Caco-2 (cell line): ENCODE data around the gene FAM3C. TPM values are rescaled to one million over a fixed set of nuclear protein-coding genes. Genes with fewer than 3 reads are reported as not detected.
A peak's percentile ranks its signal among the peaks of the same experiment; 100 is the strongest.
"Not testable (repeated sequence)": the region's sequence is repeated elsewhere in the genome, so short reads cannot be mapped to it uniquely, and the experiment has no call there.

Experiments
- BruUV-seq: library from RNA; stranded (reverse); fragments of 400-500 nt; replicated peaks from 2 replicates; lab custom pipeline; 2021; lab: Mats Ljungman, UMichigan
- CTCF ChIA-PET: fragments of 300-600 bp; sonication (Branson Sonifier 250); formaldehyde crosslinking; loops from one replicate; lab custom pipeline; 2022; ENCODE audit warnings: antibody characterized with exemption; lab: Charles Lee
- POLR2A ChIA-PET: fragments of 300-600 bp; sonication (Branson Sonifier 250); formaldehyde crosslinking; loops from one replicate; lab custom pipeline; 2022; ENCODE audit warnings: antibody characterized with exemption; lab: Charles Lee
- DNase-seq, 2 experiments: peaks; one replicate each; pipeline versions ENCODE4 v3.0.0 to v3.0.0-alpha.2; 2020 to 2022
- H3K27me3 ChIP-seq: replicated peaks from 2 replicates; pipeline ENCODE4 v1.6.0; 2011; ENCODE audit warnings: low read length; ENCODE audit not compliant: control insufficient read depth, insufficient read depth
- H3K36me3 ChIP-seq: 2 replicates; pipeline ENCODE4 v1.5.1; 2011; ENCODE audit warnings: low read length; ENCODE audit not compliant: control insufficient read depth, insufficient read depth
- H3K4me1 ChIP-seq: fragments of 250-450 bp; sonication (Bioruptor Pico); 2 replicates; pipeline ENCODE4 v1.5.1; 2020; ENCODE audit warnings: mild to moderate bottlenecking
- H3K4me3 ChIP-seq: 2 replicates; pipeline ENCODE4 v1.5.1; 2011; ENCODE audit warnings: low read depth, mild to moderate bottlenecking, control low read depth, low read length
- H3K9me3 ChIP-seq: fragments of 250-450 bp; sonication (Bioruptor Pico); 2 replicates; pipeline ENCODE4 v1.5.1; 2020; ENCODE audit warnings: mild to moderate bottlenecking, moderate library complexity
- H3K27ac Mint-ChIP-seq: one replicate; pipeline ENCODE4 v1.8.0; 2022; ENCODE audit warnings: mixed read lengths; ENCODE audit not compliant: unreplicated experiment
- H3K27me3 Mint-ChIP-seq: one replicate; pipeline ENCODE4 v1.8.0; 2022; ENCODE audit warnings: mixed read lengths; ENCODE audit not compliant: insufficient read depth, unreplicated experiment
- H3K36me3 Mint-ChIP-seq: one replicate; pipeline ENCODE4 v1.8.0; 2022; ENCODE audit warnings: mild to moderate bottlenecking, mixed read lengths; ENCODE audit not compliant: insufficient read depth, unreplicated experiment
- H3K4me1 Mint-ChIP-seq: one replicate; pipeline ENCODE4 v1.8.0; 2022; ENCODE audit warnings: low read depth, mixed read lengths; ENCODE audit not compliant: unreplicated experiment
- H3K4me3 Mint-ChIP-seq: one replicate; pipeline ENCODE4 v1.8.0; 2022; ENCODE audit warnings: mild to moderate bottlenecking, moderate library complexity, mixed read lengths; ENCODE audit not compliant: unreplicated experiment
- H3K9me3 Mint-ChIP-seq: one replicate; pipeline ENCODE4 v1.8.0; 2022; ENCODE audit warnings: mixed read lengths; ENCODE audit not compliant: unreplicated experiment
- CTCF ChIP-seq, 2 experiments: fragments of 200-600 bp in 1 of 2; IDR thresholded peaks; 1 replicate in 1 of 2; 2 replicates in 1 of 2; pipeline versions ENCODE4 v1.5.1 to v1.8.0; 2011 to 2022; ENCODE audit warnings: antibody characterized with exemption in 1 of 2, control low read depth in 1 of 2, inconsistent platforms in 1 of 2, low read depth in 1 of 2, low read length in 1 of 2, mild to moderate bottlenecking in 1 of 2, moderate library complexity in 1 of 2; ENCODE audit not compliant: insufficient read depth in 1 of 2, severe bottlenecking in 1 of 2, unreplicated experiment in 1 of 2
- intact Hi-C: fragments of 100-400 bp; cut with micrococcal nuclease; formaldehyde crosslinking; loops from one replicate; pipeline ENCODE4 v1.10.0; 2022; ENCODE audit not compliant: unreplicated experiment
- total RNA-seq: library from RNA; stranded (reverse); gene quantifications from 2 replicates; pipeline ENCODE4 v1.2.3, GENCODE V29; 2022

Gene FAM3C
- total RNA-seq, 1 experiment from 2014 or later, result 40.5 TPM

- DNase-seq, result no peak
- Mint-ChIP-seq H3K4me3 (no peak overlapping the region), H3K9me3 (no peaks in the 10 kb centered on the region), H3K27me3 (no peaks in the 10 kb centered on the region), H3K27ac (no peak overlapping the region), H3K36me3 (no peaks in the 10 kb centered on the region), H3K4me1 (peaks cover 19% of the 10 kb centered on the region)
- Histone ChIP-seq H3K9me3 (no peaks in the 10 kb centered on the region), H3K4me3 (no peak overlapping the region), H3K4me1 (peaks cover 26% of the 10 kb centered on the region), H3K27me3 (no peaks in the 10 kb centered on the region), H3K36me3 (no peaks in the 10 kb centered on the region)
- no TSS peak for BruUV-seq
- intact Hi-C loops, result no loop called here
- ChIA-PET CTCF (no interaction called here), POLR2A (no interaction called here)
- no peak for TF ChIP-seq CTCF (IDR thresholded peaks at IDR 0.05; ENCODE audit: insufficient read depth in 1 of 2, low read depth in 1 of 2, low read length in 1 of 2, severe bottlenecking in 1 of 2, unreplicated experiment in 1 of 2)
Observed at GRCh38 chr7:121436688-121437087, 40.6 kb upstream of the FAM3C start.

GRCh38 chr7:121436136-121436535, 40.0 kb upstream of the FAM3C start:
- TF ChIP-seq CTCF (IDR thresholded peaks at IDR 0.05; ENCODE audit: insufficient read depth in 1 of 2, low read depth in 1 of 2, low read length in 1 of 2, severe bottlenecking in 1 of 2, unreplicated experiment in 1 of 2), result no peak
- intact Hi-C loops, result no loop called here
- Histone ChIP-seq H3K9me3 (no peaks in the 10 kb centered on the region), H3K27me3 (no peaks in the 10 kb centered on the region), H3K4me1 (peaks cover 32% of the 10 kb centered on the region), H3K4me3 (no peak overlapping the region), H3K36me3 (no peaks in the 10 kb centered on the region)
- ChIA-PET POLR2A (no interaction called here), CTCF (no interaction called here)
- H3K27ac Mint-ChIP-seq, result no peak overlapping the region
- H3K4me3 Mint-ChIP-seq, result no peak overlapping the region
- no peaks in the 10 kb centered on the region for H3K9me3 Mint-ChIP-seq
- no peaks in the 10 kb centered on the region for H3K27me3 Mint-ChIP-seq
- peaks cover 25% of the 10 kb centered on the region for H3K4me1 Mint-ChIP-seq
- no TSS peak for BruUV-seq
- DNase-seq, result no peak
- no peaks in the 10 kb centered on the region for H3K36me3 Mint-ChIP-seq

GRCh38 chr7:121433775-121434174, 37.7 kb upstream of the FAM3C start:
- peaks cover 43% of the 10 kb centered on the region for H3K4me1 ChIP-seq
- Mint-ChIP-seq H3K4me3 (no peak overlapping the region), H3K27ac (no peak overlapping the region), H3K4me1 (peaks cover 24% of the 10 kb centered on the region), H3K27me3 (no peaks in the 10 kb centered on the region), H3K9me3 (no peaks in the 10 kb centered on the region), H3K36me3 (no peaks in the 10 kb centered on the region)
- no peak for DNase-seq
- intact Hi-C loops, result no loop called here
- H3K36me3 ChIP-seq, result no peaks in the 10 kb centered on the region
- CTCF ChIA-PET, result no interaction called here
- no TSS peak for BruUV-seq
- no peak overlapping the region for H3K4me3 ChIP-seq
- no peaks in the 10 kb centered on the region for H3K27me3 ChIP-seq
- POLR2A ChIA-PET, result no interaction called here
- TF ChIP-seq CTCF (IDR thresholded peaks at IDR 0.05; ENCODE audit: insufficient read depth in 1 of 2, low read depth in 1 of 2, low read length in 1 of 2, severe bottlenecking in 1 of 2, unreplicated experiment in 1 of 2), result no peak
- H3K9me3 ChIP-seq, result no peaks in the 10 kb centered on the region

GRCh38 chr7:121432486-121432885, 36.4 kb upstream of the FAM3C start:
- DNase-seq, H3K4me3 ChIP-seq, intact Hi-C loops, H3K36me3 ChIP-seq, H3K4me3 Mint-ChIP-seq, H3K9me3 Mint-ChIP-seq, BruUV-seq, H3K36me3 Mint-ChIP-seq, H3K27me3 Mint-ChIP-seq, H3K9me3 ChIP-seq, CTCF ChIA-PET, H3K27me3 ChIP-seq: not testable (repeated sequence)
- peaks cover 13% of the 10 kb centered on the region for H3K4me1 Mint-ChIP-seq
- H3K4me1 ChIP-seq, result peaks cover 39% of the 10 kb centered on the region
- POLR2A ChIA-PET, result interaction anchor here (0.7 kb wide), 1 partner anchor 11 kb away, joined by 9 read pairs; no protein-coding TSS in a partner anchor
- H3K27ac Mint-ChIP-seq, result peak overlapping the region; percentile 13
